DND-41 (cell line): Measurements from ENCODE around the gene ARHGAP31.

Experiments used
- EZH2 ChIP-seq: IDR thresholded peaks from 3 replicates; pipeline ENCODE4 v1.6.1; 2012; ENCODE audit warnings: borderline replicate concordance, low read depth, mild to moderate bottlenecking, moderate library complexity, low read length, inconsistent platforms; ENCODE audit not compliant: severe bottlenecking
- TF ChIP-seq, protein P1 (sequence below): IDR thresholded peaks from 2 replicates; pipeline ENCODE4 v1.5.1; 2012; ENCODE audit warnings: borderline replicate concordance, low read length, moderate library complexity, mild to moderate bottlenecking; ENCODE audit not compliant: poor library complexity, severe bottlenecking; ENCODE audit errors: extremely low read depth

DNA sequence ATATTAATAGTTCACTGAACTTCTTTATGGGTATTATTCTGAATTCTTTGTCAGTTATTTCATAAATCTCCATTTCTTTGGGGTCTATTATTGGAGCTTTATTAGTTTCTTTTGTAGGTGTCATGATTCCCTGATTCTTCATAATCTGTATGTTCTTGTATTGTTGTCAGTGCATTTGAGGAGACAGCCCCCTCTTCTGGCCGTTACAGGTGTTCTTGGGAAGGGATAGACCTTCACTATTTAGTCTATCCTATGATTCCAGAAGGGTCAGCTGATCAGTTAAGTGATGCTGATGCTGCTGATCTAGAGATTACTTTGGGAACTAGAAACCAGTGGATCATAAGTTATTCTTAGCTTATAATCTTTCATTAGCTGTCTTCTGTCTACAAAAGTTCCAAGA lies 134.4 kb downstream of the ARHGAP31 start:
- TF ChIP-seq, protein P1, sequence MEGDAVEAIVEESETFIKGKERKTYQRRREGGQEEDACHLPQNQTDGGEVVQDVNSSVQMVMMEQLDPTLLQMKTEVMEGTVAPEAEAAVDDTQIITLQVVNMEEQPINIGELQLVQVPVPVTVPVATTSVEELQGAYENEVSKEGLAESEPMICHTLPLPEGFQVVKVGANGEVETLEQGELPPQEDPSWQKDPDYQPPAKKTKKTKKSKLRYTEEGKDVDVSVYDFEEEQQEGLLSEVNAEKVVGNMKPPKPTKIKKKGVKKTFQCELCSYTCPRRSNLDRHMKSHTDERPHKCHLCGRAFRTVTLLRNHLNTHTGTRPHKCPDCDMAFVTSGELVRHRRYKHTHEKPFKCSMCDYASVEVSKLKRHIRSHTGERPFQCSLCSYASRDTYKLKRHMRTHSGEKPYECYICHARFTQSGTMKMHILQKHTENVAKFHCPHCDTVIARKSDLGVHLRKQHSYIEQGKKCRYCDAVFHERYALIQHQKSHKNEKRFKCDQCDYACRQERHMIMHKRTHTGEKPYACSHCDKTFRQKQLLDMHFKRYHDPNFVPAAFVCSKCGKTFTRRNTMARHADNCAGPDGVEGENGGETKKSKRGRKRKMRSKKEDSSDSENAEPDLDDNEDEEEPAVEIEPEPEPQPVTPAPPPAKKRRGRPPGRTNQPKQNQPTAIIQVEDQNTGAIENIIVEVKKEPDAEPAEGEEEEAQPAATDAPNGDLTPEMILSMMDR: no peak
- no peak for TF ChIP-seq EZH2
